GM21529 (cell line): ENCODE data around the gene PLXNB1.

Source experiments
- ATAC-seq: cut with Tn5 transposase; IDR thresholded peaks from one replicate; pipeline ENCODE4 v1.9.1; 2021; ENCODE audit not compliant: unreplicated experiment

The PLXNB1 gene

DNA sequence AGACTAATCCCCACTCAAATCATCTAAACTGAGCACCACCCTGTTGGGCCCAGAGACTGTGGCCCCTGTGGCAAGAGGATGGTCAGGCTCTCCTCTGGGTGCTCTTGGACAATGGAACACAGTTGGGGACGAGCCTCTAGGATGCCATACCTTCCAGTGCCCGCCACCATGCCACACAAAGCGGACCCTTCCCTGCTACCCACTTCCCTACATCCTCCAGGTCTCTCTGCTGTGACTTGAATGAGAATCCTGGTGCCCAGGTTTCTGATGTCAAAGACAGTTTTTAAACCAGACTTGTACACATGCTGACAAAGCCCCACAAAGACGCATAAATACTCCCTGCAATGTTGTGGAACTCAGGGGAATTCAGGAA lies 5.3 kb upstream of the PLXNB1 start:
- ATAC-seq: no peak

DNA sequence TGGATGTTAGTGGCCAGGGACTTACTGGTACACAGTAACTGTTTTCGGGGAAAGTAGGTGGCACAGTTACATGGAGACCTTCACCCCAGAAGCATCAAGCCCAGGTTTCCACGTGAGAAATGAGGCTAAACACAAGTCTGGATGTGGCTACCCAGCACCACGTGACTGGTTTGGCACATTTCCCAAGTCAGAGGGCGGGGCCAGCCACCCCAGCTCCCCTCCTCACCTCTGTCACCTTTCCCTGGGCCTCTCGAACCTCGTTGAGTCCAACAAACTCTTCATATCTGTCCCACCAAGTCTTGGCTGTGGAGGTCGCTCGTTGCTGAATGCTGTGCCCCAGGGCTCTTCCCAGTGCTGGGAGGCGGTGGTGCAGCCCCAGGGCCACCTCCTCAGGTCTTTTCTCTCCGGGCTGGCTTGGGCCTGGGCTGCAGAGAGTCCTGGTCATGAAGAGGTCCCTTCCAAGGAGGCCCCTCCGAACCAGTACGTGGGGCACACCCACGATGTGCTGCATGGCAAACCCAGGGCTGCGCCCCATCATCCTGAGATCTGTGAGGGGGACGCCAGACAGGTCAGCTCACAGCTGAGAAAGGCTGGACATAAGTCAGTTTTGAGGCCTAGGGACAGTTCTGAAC lies 4.8 kb upstream of the PLXNB1 start:
- ATAC-seq: no peak

DNA sequence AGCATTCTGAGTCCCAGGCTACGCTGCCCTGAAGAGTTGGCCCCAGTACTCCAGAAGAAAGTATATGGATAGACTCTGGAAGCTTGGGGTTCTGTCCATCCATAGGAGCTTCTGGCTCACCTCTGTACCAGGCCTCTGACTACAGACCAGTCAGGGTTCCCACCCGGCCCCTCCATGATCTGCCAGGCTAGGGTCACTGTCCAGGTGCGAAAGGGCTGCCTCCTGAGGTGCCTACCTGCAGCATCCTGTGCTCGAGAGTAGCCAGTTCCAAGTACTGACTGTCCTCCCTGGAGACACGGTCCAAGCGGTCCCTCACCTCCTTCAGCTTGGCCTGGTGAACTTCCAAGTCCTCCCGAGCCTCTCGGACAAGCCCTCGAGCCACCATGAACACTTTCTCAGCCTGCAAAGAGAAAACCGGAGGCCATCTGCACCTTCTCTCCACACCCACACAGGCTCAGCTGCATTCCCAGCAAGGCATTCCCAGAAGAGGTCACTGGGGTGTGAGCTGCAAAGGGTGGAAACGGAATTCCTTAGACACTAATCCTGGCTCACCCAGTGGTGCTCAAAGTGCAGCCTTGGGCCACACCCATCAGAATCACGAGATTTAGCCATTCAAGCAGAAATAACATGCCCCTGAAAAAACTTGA lies 3.7 kb upstream of the PLXNB1 start:
- ATAC-seq: no peak

DNA sequence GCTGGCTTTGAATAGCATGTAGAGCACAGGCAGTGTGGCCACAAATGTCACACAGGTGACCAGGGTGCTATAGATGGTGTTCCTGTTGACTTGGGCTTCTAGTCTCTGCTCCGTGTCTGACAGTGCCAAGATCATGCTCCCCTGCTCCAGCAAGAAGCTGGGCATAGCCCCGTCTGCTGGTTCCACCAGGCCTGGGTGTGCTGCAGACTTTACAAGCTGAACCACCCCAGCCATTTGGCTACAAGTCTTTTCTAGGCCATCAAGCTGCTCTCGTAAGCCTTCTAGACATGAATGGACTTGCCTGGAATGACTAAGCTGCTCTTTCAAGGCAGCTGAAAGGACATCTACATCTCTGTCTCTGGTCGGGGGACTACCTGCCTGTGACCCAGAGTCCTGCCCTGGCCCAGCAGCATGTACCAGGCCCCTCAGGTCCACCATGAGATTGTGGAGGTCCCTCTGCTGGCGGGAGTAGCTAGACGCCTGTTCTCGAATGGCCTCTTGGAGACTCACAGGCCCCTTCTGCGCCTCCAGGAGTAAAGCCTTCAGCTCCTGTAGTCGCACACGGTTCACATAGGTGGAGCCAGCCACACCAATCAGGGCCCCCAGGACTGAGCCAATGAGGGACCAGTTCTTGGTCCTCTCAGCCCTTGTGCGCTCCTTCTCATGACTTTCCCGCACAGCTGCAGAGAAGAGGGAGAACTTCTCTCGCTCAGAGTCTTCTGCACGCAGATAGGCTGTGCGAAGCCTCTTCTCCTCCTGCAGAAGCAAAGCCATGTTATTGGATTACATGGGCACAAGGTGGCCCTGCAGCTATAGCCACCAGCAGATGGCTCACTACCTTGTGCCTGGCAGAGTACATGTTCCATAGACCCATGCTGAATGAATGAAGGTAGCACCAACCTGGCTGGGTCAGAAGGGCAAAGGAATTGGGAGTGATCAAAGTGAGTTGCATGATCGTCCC lies 2.8 kb upstream of the PLXNB1 start:
- no peak for ATAC-seq

DNA sequence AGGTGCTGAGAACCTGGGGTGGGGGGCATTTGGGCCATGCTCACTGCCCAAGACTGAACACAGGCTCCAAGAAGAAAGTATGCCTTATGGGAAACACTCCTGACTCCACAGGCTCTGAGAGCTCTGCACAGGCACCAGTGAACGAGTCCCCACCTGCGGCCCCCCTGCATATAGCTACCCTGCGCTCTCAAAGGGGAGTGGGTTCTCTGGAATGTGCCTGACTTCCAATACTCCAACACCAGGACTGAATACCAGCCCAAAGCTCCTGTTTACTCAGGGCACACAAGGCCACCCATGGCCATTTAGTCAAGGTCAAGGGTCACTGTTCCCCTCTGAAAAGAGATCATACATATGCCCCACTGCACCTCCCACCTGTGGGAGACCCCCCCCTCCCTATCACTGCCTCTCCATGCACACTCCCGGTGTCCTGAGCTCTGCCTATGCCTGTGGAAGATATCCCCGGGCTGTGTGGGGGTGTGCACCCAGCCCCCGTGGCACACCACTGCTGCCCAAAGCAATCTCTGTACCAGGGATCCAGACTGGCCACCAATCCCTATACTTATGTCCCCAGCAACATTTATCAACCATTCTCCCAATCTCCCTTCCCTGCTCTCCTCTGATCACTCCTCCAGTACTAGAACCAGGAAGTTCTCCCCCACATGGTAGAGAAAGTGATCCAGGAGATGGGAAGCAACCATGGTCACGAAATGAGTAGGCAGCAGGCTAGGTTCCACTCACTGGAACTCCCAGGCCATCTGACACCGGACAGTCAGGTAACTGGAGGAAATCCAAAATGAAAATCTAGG lies 1.5 kb upstream of the PLXNB1 start:
- no peak for ATAC-seq

DNA sequence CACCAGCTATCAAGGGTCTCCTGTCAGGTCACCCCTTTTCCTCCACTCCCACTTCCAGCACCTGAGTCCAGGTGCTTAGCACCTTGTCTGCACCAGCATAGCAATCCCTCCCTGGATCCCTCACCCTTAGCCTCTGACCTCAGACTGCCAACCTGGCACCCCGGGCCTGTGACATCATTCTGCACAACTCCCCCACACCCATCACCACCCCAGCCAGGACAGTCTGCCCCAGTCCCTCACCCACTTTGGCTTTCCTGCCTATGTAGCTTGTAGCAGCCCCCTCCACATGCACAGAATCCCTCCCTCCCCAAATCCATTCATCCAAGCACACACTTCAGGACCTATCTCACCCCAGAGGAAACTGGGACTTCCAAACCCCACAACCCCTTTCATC lies 819 bp upstream of the PLXNB1 start:
- ATAC-seq: no peak

DNA sequence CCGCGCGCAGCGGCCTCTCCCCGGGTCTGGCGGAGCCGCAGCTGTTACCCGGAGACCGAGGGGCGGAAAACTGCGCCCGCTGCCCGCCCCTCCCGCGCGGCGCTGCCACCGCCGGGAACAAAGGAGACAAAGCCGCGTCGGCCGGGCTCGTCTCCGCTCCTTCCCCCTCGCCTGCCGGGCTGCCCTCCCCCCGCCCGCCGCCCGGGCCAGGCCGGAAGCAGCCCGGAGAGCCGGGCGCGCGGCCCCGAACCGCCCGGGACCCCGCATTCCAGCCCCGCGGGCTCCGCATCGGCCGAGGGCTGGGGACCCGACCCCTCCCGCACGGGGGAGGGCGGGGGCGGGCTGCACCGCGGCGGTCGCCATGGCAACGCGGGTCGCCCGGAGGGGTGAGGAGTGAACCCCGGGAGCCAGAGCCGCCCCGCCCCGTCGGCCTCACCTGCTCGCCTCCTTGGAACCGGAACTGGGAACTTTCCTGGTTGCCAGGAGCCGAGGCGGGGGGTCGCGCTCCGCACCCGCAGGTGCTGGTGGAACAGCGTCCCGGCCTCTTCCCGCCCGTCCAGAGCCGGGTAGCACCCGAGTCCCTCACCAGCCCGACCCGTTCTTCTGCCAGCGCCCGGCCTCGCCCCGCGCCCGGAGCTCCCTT lies 448 bp downstream of the PLXNB1 start:
- peak; percentile 44 for ATAC-seq

DNA sequence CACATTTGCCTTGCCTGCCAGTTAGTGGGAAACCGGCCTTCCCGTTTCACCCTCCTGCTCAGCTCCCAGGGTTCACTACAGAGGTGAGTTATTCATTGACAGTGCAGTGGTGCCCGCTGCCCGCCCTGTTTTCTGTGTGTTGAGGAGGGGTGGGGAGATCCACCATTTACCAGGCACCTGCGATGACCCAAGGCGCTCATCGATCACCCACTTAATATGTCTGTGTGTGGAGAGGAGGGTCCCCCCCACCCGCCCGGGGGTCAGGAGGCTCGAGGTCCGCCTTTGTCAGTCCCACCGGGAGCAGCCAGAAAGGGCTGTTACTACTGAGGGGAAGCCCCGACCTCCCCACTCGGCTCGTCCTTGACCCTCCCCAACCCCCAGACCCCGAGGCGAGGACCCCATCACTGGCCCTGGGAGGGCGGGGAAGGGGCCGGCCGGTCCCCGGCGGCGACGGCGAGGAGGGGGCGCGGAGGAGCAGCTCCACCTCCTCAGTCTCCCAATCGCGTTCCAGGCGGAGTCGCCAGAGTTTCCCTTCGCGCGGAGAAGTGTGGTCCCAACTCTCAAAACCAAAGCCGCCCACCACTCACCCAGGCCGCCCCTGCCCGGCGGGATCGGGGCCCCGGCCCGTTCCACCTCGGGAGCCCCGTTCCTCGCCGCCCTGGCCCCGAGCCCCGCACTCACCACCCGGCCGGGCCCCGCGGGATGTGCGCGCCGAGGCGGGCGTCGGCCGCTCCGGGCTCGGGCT lies 1.1 kb downstream of the PLXNB1 start:
- peak; percentile 39 for ATAC-seq

DNA sequence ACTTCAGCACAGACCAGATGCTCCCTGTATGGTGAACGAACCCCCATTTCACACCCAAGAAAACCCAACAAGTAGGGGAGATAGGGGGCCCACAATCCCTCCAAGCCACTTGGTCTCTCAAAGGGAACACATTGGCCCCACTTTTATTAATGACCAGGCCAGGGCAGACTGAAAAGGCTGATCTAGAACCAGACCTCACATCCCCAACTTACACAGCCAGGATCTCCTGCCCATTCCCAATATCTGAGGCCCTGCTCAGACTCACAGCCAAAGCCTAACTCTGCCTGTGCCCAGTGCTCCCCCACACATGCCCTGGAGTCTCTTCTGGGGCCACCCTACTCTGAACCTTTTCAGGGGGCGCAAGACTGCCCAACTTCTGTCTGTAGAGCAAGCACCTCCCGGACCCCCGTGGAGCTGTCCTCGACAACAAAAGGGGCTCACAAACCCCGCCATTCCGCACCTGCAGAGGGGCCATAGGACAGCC lies 1.8 kb downstream of the PLXNB1 start:
- no peak for ATAC-seq

DNA sequence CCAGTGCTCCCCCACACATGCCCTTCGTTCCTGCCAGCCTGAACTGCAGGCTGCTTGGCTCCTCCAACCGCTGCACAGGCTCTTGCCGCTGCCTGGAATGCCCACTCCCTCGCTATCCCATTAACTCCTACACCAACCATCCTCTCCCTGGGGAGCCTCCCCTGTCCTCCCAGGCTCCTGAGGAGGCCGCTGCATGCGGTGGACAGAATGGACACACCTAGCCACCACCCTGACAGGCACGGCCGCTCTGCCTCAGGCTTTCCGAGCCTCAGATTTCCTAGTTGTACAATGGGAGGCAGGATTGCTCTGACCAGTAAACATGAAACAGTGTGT lies 2.3 kb downstream of the PLXNB1 start:
- no peak for ATAC-seq

DNA sequence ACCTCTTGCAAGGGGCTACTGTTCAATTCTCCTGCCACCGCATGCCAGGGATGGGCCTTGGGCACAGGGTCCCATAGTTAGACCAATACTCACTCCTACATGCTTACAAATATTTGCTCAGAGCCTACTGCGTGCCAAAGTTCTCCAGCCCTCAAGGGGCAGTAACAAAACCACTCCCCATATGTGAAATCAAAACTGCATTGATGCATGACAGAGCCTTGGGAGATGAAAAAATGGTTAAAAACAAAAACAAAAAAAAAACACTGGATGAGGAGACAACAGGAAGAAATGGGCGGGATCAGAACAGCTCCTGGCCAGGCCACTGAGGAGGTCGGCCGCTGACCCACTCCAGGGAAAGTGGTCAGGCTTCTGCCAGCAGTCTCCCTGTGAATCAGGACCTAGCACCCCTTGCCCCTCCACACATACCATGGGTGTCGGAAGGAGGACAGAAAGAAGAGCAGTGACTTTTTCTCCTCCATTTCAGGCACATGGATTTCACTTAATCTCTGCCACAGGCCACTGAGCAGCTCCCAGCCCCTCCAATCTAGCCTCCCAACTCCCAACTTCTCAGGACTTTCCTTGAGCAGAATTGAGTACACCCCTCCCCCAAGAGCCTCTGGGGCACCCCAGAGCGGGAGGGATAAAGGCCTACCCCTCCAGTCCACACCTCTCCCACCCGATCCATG lies 2.8 kb downstream of the PLXNB1 start:
- ATAC-seq: no peak

DNA sequence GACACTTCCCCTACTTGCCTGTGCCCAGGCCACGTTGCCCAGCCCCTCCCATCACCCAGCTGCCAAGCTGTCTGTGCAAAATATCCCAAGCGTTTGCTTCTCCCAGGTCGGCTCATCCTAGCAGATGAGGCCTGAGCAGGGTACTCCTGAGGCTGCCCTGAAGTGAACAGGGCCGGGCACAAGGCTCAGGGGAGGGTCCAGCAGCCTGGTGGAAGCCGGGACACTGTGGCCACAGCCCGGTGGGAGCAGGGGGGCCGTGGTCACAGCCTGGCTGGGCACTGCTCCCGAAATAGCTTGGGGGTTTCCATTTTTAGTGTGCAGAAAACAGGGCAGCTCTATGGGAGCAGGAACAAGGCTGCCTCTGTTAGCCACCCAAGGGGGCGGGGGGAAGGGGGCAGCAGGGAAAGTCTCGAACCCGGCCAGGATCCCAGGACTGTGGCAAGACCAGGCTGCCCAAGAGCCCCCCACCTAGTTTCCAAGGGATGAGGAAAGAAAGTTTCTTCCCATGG lies 3.4 kb downstream of the PLXNB1 start:
- no peak for ATAC-seq

DNA sequence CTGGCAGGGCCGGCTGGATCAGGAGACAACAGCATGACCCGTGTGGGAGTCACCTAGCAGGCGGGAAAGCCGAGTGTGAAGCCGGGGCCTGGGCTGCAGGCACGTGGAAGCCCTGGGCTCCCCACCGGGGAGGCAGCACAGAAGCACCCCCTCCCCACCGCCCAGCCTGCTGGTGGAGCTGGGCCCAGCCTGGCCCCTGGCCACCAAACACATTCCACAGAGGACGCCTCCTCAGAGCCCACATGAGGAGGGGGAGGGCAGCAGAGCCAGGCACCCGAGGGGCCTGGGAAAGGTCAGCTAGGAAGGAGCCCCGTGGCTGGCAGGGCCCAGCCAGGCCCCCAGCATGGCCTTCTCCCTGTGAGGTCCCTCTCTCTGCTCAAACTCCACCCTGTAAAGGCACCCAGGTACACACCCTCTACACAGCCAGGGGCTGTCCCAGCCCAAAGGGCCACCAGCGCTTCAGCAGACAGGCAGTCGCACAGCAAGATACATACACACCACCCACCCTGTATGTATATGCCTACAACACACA lies 4.5 kb downstream of the PLXNB1 start:
- no peak for ATAC-seq

DNA sequence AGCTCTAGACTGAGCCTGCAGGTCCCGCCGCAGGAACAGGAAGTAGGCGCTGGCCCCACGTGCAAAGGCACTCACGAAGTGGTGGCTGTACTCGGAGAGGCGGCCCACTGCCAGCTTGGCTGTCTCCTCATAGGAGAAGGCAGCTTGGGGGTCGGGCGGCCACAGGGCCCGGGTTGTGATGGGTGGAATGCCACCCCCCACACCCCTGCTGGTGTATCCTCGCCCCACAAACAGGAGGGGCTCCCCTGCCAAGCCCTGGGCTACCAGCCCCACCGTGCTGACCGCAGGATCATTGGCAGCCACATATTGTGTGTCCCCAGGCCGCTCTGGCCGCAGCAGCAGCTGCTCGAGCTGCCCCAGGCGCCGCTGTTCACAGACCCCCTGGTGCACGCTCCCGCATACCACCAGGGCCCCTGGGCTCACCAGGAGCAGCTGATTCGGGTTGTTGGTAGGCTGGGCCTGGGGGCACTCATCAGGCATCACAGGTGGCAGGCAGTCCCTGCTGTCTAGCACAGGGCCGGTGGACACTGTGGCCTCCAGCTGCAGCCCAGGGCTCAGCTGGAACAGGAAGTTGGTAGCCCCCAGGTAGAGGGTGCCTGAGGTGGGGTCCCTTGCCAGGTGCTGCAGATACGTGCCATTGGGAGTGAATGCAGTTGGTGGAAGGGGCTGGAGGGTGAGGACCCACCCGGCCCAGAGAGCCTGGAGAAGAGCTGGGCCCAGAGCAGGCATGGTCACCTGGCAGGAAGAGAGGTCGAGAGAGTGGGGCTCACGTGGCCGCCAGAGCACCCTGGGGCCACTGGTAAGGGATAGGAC lies 5.8 kb downstream of the PLXNB1 start:
- ATAC-seq: no peak

DNA sequence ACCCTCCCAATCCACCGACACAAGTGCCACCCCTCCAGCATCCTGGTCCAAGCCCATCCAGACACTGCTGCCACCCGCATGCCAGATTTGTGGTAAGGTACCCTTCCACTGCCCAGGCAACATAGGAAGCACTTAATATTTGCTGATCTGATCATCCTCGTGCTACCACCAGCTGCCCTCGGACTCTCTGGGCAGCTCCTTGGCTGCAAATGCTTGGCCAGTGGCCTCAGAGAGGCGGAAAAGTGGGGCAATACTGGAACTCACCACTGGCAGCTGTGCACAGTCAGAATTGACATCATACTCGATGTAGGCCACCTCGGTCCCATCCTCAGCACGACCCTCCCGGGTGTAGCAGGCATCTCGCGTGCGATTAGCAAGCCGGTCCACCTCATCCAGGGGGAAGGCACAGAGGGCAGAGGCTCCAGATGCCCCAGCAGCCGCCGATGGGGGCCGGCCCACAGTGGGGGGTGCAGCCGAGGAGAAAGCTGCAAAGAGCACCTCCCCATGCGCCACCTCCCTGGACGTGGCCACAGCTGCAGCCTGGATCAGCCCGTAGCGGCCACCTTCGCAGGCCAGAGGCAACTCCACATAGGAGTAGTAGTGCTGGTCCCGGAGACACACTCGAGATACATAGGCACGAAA lies 6.5 kb downstream of the PLXNB1 start:
- ATAC-seq: no peak

DNA sequence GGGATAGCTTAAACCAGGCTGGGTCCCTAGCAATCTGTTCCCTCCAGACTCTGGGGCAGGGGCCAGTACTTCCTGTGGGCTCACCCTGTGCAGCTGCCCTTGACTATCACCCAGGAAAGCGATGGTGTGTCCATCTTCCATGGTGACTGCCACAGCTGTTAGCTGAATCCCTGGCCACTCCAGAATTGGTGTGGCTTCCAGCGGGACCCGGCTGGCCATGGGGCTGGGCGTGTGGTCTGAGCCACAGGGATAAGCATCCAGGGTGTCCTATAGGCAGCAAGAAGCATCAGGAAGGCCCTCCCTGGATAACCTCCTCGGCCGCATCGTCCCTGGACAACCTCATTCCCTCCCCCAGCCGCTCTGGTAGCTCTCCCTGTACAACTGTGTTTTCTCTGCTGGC lies 7.2 kb downstream of the PLXNB1 start:
- ATAC-seq: no peak

DNA sequence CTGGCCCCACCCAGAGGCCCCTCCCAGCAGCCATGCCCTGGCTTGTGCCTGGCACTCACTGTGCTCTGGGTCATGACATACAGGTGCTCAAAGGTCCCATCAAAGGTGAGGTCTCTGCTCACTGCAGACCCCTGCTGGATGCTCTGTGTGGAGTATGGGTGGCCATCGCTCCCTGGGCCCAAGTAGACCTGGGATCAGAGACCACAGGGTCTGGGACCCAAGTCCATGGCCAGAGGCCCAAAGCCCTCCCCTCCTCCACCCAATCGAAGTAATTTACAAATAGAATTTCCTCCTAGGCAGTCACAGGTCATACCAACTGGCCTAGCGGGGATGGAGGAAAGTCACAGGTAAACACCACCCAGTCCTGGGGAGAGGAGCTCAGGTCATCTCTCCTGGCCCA lies 7.6 kb downstream of the PLXNB1 start:
- no peak for ATAC-seq

DNA sequence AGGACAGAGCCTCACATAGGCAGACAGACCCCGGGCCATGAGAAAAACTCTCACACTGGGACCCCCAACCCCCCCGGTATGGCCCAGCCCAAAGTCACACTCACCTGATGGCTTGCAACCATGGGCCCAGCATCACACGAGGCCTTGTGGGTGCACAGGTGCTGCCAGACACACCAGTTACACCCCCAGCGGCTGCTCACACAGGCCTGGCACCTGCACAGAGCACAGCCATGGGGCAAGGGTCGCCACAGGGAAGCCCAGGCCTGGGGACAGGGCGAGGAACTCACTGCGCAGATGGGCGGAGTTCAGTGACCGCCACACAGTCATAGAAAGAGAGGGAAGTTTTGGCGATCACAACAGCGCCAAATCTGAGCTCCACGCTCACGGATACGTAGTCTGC lies 9.3 kb downstream of the PLXNB1 start:
- ATAC-seq: no peak
